Measurements from ENCODE around the gene DTNBP1.
"Not testable (repeated sequence)": the region's sequence is repeated elsewhere in the genome, so short reads cannot be mapped to it uniquely, and the experiment has no call there.

DTNBP1 gene

GRCh38 chr6:15662326-15663129, at the start of gene DTNBP1:
Gene DTNBP1 (minus strand): TSS chr6:15663028. CDS start chr6:15662869, 159 bp downstream.
- DNase-seq: peak; percentile 41 to 59

GRCh38 chr6:15709651-15710269, 46.9 kb upstream of the DTNBP1 start:
- no peak for DNase-seq

GRCh38 chr6:15708231-15708630, 45.4 kb upstream of the DTNBP1 start:
- DNase-seq: no peak

- no peak for DNase-seq
Observed at GRCh38 chr6:15705981-15706380, 43.2 kb upstream of the DTNBP1 start.

GRCh38 chr6:15698471-15698870, 35.6 kb upstream of the DTNBP1 start:
- DNase-seq: no peak

GRCh38 chr6:15697895-15698294, 35.1 kb upstream of the DTNBP1 start:
- no peak for DNase-seq

- DNase-seq: peak; percentile 19 to 87
Observed at GRCh38 chr6:15691250-15691869, 28.5 kb upstream of the DTNBP1 start.

GRCh38 chr6:15690510-15690909, 27.7 kb upstream of the DTNBP1 start:
- no peak for DNase-seq

GRCh38 chr6:15689586-15690482, 27.0 kb upstream of the DTNBP1 start:
- DNase-seq: no peak

- no peak for DNase-seq
Observed at GRCh38 chr6:15685619-15686018, 22.8 kb upstream of the DTNBP1 start.

GRCh38 chr6:15682965-15683822, 20.4 kb upstream of the DTNBP1 start:
- peak in 1 of 2 donors; percentile 38 for DNase-seq

GRCh38 chr6:15681946-15682345, 19.1 kb upstream of the DTNBP1 start:
- no peak for DNase-seq

- no peak for DNase-seq
Observed at GRCh38 chr6:15678514-15678913, 15.7 kb upstream of the DTNBP1 start.

- DNase-seq: no peak
Observed at GRCh38 chr6:15677822-15678221, 15.0 kb upstream of the DTNBP1 start.

GRCh38 chr6:15675536-15676220, 12.8 kb upstream of the DTNBP1 start:
- no peak for DNase-seq

GRCh38 chr6:15674690-15675386, 12.0 kb upstream of the DTNBP1 start:
- DNase-seq: no peak

GRCh38 chr6:15673666-15674065, 10.8 kb upstream of the DTNBP1 start:
- no peak for DNase-seq

- no peak for DNase-seq
Observed at GRCh38 chr6:15672818-15673217, 10.0 kb upstream of the DTNBP1 start.

GRCh38 chr6:15672291-15672690, 9.5 kb upstream of the DTNBP1 start:
- peak in 1 of 2 donors; percentile 88 for DNase-seq

GRCh38 chr6:15668918-15669317, 6.1 kb upstream of the DTNBP1 start:
- DNase-seq: no peak

GRCh38 chr6:15666896-15667295, 4.1 kb upstream of the DTNBP1 start:
- not testable (repeated sequence) for DNase-seq
